ENCODE data around the gene UBE2J1.

Gene UBE2J1

DNA sequence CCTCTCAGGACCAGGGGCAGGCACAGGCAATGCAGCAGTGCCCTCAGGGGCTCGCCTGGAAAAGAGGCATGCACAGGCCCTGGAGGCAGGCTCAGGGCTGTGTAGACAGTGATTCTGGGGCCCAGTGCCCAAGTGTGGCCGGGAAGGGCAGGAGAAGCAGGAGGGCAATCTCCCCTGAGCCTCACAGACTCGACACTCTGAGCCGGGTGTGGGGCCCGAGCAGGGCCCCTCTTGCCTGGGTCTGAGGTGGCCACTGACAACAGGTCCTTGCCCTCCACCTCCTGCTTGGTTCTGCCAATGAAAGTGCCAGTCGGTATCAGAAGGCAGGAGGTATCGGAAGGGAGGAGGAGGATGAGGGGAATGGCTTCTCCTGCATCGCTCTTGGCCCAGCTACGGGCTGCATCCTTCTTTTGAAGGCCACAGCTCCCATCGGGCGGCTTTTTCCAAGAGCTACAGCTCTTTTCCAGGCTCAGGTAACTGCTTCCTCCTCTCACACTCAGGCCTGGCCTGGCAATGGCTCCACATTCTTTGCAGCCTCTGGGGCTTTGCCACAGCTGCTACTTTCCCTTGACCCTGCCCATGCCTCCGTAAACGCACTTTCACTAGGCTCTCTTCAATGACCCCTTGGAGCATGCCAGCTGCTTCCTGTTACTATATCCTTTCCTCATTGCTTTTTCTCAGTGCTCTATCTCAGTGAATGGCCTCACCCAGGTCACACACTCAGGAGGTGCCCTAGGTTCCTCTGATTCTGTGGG, 61.9 kb downstream of the UBE2J1 start:
- Histone ChIP-seq H3K27ac (no peak overlapping the region), H3K4me3 (no peak overlapping the region)
- DNase-seq (ENCODE audit: low spot score): peak; percentile 28
- TF ChIP-seq CTCF (IDR thresholded peaks at IDR 0.05): no peak

DNA sequence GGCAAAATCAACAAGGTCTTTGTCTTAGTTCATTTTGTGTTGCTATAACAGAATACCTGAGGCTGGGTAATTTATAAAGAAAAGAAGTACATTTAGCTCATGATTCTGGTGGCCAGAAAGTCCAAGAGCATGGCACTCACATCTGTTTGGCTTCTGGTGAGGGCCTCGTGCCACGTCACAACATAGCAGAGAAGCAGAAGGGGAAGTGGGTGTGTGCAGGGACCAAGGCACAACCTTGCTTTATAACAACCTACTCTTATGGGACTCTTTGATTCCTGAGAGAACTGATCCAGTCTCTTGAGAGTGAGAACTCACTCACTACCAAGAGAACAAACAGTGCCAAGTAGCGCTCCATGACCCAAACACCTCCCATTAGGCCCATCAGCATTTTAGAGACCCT, 62.8 kb downstream of the UBE2J1 start:
- Histone ChIP-seq H3K27ac (no peak overlapping the region), H3K4me3 (no peak overlapping the region)
- TF ChIP-seq CTCF (IDR thresholded peaks at IDR 0.05): no peak
- DNase-seq (ENCODE audit: low spot score): no peak

DNA sequence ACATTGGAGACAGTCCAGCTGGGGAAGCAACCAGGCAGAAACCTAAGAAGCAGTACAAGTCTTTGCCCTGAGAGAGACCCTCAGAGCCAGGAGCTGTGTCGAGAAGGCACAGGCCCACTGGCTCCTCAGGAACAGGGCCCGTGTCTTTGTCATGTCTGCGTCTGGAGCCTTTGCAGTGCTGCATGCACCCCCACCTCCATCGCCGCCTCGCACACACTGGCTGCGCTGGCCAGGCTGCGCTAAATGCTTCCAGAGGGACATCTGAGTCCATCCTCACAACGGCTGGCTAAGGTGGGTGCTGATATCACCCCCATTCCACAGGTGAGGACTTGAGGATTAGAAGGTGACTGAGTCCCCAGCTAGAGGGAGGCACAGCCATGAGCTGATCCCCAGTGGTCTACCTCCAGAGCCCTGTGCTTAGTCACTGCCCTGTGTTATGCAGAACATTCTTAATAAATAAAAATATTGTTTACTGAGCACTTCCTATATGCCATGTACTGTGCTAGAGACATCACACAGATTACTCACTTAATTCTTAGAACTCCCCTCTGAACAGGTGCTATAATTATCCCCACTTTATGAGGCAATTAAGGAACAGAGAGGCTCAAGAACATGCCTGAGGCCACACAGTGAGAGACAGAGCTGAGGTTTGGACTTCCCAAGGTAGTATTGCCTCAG, 65.0 kb downstream of the UBE2J1 start:
- Histone ChIP-seq H3K4me3 (no peak overlapping the region), H3K27ac (no peak overlapping the region)
- DNase-seq (ENCODE audit: low spot score): peak; percentile 31
- no peak for TF ChIP-seq CTCF (IDR thresholded peaks at IDR 0.05)

GRCh38 chr6:89286516-89286915, 66.0 kb downstream of the UBE2J1 start:
- Histone ChIP-seq H3K27ac (no peak overlapping the region), H3K4me3 (no peak overlapping the region)
- no peak for TF ChIP-seq CTCF (IDR thresholded peaks at IDR 0.05)
- DNase-seq (ENCODE audit: low spot score): no peak

DNA sequence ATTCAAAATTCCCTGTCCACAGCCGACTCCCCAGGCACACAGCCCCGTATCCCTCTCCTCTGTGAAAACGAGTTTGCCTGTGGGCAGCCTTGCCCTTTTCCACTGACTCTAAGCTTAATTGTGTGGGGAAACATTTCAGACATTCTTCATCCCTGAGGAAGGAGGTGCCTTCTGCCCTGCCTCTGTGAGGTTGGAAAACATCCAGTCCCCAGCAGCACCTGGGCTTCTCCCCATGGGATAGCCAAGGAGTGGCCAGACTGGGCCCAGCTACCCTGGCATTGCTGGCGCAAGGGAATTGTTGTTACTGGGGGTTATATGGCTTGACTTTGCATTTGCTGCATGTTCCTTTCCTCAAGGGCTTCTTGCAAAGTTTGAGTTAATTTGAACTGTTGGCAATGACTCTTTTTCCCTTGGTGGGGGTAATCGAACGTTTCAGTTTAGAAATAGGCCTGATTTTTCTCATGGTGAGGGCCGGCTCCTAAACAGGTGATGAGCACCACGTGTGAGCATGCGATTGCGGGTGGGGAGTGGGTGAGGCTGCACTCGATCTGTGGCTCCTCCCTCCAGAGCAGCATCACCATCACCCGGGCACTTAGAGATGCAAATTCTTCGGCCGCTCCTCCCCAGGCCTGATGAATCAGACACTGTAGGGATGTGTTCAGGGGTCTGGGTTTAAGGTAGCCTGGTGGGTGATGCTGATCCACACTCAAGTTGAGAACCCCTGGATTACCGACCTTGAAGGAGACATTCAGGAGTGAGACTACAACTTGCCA, 67.4 kb downstream of the UBE2J1 start:
- H3K4me3 ChIP-seq: no peak overlapping the region
- DNase-seq (ENCODE audit: low spot score): no peak
- no peak for TF ChIP-seq CTCF (IDR thresholded peaks at IDR 0.05)

GRCh38 chr6:89284081-89284480, 68.4 kb downstream of the UBE2J1 start:
- no peak for TF ChIP-seq CTCF (IDR thresholded peaks at IDR 0.05)
- Histone ChIP-seq H3K27ac (no peak overlapping the region), H3K4me3 (no peak overlapping the region)
- no peak for DNase-seq (ENCODE audit: low spot score)

More for the DNA sequence above, 67.4 kb downstream of the UBE2J1 start:
- no peak overlapping the region for H3K27ac ChIP-seq
